H1 (cell line): ENCODE results near the gene OR5A1. TPM values are rescaled to one million over a fixed set of nuclear protein-coding genes. Genes with fewer than 3 reads are reported as not detected.

ENCODE experiments used
- BCL11A ChIP-seq, 2 experiments: IDR thresholded peaks; one replicate each; pipeline ENCODE4 v1.6.1; 2011; ENCODE audit warnings: low read depth in 2 of 2, low read length in 2 of 2, mild to moderate bottlenecking in 2 of 2
- CHD7 ChIP-seq: fragments of 300-600 bp; sonication (generic); IDR thresholded peaks from 2 replicates; pipeline ENCODE4 v1.7.1; 2012; ENCODE audit warnings: low read length, moderate library complexity, mild to moderate bottlenecking, inconsistent platforms; ENCODE audit not compliant: insufficient replicate concordance
- PHF8 ChIP-seq: fragments of 200-600 bp; sonication (generic); conservative IDR thresholded peaks from 2 replicates; pipeline ENCODE4 v1.7.1; 2012; ENCODE audit warnings: low read depth, mild to moderate bottlenecking, inconsistent platforms, low read length, moderate library complexity
- SAP30 ChIP-seq: fragments of 300-600 bp; sonication (generic); IDR thresholded peaks from 2 replicates; pipeline ENCODE4 v1.7.1; 2012; ENCODE audit warnings: low read length, moderate library complexity, mild to moderate bottlenecking, inconsistent platforms; ENCODE audit not compliant: insufficient read depth, insufficient replicate concordance
- YY1 ChIP-seq: IDR thresholded peaks from 2 replicates; pipeline ENCODE4 v1.6.1; 2011; ENCODE audit warnings: low read depth, mild to moderate bottlenecking, low read length
- polyA plus RNA-seq, 7 experiments: library from polyadenylated mRNA; depleted of rRNA in 3 of 7; stranded (reverse) in 5 of 7; unstranded in 2 of 7; fragments of >200 nt in 5 of 7; fragments of 200-250 nt in 2 of 7; gene quantifications; 1 replicate in 5 of 7; 2 replicates in 1 of 7; 4 replicates in 1 of 7; pipeline versions ENCODE4 v1.2.1 to v1.2.3, GENCODE V29; 2011 to 2013; ENCODE audit warnings: missing spikeins in 2 of 7, mixed read lengths in 2 of 7
- total RNA-seq: library from RNA; stranded (reverse); fragmentation: NEBNext Ultra II Directional; extraction: Animal tissue kit (Norgen Biotek cat#: 25700); gene quantifications from 2 replicates; pipeline ENCODE4 v1.2.1, GENCODE V29; 2021

The OR5A1 gene
- total and polyA plus RNA-seq, 2 of the 8 experiments (the other 6 are each of a cell fraction or from before 2014, with no cell fraction given), result not detected

GRCh38 chr11:59480359-59480758 is 44.1 kb downstream of the OR5A1 start (continued):
- TF ChIP-seq CHD7 (no peak), PHF8 (no peak), SAP30 (no peak), BCL11A (IDR thresholded peaks at IDR 0.05; ENCODE audit: low read depth in 2 of 2, low read length in 2 of 2) (no peak), YY1 (no peak)
